ENCODE measurements around the gene RHBG.

Gene RHBG

GRCh38 chr1:156431366-156431765 is 62.4 kb downstream of the RHBG start:
- Histone ChIP-seq H3K36me3 (ENCODE audit: control insufficient read depth in 1 of 2, insufficient read depth in 2 of 2, low read length in 2 of 2) (no peaks in the 10 kb centered on the region), H3K27me3 (ENCODE audit: low read depth, low read length) (peaks cover 82% of the 10 kb centered on the region), H3K9me3 (ENCODE audit: control insufficient read depth in 1 of 2, low read length in 2 of 2) (no peaks in the 10 kb centered on the region), H3K27ac (ENCODE audit: low read length) (no peak overlapping the region), H3K4me1 (ENCODE audit: control insufficient read depth in 1 of 2, insufficient read depth in 2 of 2, low read length in 2 of 2) (peaks cover under 1 to 10% of the 10 kb centered on the region in 2 donors), H3K4me3 (ENCODE audit: low read depth in 1 of 2, low read length in 2 of 2) (no peak overlapping the region)

DNA sequence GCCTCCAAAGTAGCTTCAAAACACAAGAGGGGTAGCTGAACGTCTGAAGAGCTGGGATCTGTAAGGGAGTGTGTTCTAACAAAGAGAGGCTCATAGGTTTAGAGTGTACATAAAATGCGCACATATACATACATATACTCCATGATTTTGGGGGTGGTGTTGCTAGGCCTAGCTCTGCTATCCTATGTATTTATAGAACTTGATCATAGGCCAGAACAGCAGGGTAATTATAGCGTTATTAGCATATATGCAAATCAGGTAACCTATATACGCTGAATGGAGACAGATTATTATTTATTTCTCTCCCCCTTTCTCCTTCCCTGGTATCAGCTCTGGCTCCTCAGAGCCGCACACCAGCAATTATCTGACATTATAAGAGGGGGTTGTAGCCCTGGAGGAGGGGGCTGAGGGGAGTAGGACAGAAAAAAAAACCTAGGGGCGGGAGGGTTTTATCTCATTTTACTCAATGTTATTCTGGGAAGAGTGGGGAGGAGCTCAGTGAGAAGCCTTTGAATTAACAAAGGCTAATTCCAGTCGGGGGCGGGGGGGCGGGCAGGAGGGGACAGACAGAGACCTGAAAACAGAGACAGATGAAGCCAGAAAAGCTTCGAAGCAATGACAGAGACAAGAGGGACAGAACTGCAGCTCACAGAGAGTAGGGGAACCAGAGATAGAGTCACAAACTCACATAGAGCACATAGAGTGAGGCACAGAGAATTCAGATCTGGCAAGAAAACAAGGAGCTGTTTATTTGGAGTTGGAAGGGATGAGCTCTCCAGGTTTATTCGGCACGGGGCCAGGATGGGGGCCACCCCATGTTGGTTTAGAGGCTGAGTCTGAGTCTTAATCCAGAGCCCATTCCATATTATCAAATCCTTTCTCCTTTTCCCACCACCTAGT is 63.0 kb downstream of the RHBG start:
- H3K9me3 ChIP-seq (ENCODE audit: control insufficient read depth in 1 of 2, low read length in 2 of 2): no peaks in the 10 kb centered on the region
- no peak overlapping the region for H3K4me3 ChIP-seq (ENCODE audit: low read depth in 1 of 2, low read length in 2 of 2)
- H3K27ac ChIP-seq (ENCODE audit: low read length): no peak overlapping the region
- peaks cover 82% of the 10 kb centered on the region for H3K27me3 ChIP-seq (ENCODE audit: low read depth, low read length)
- H3K36me3 ChIP-seq (ENCODE audit: control insufficient read depth in 1 of 2, insufficient read depth in 2 of 2, low read length in 2 of 2): no peaks in the 10 kb centered on the region
- H3K4me1 ChIP-seq (ENCODE audit: control insufficient read depth in 1 of 2, insufficient read depth in 2 of 2, low read length in 2 of 2): peaks cover 4 to 16% of the 10 kb centered on the region in 2 donors

- Histone ChIP-seq H3K27ac (ENCODE audit: low read length) (no peak overlapping the region), H3K36me3 (ENCODE audit: control insufficient read depth in 1 of 2, insufficient read depth in 2 of 2, low read length in 2 of 2) (no peaks in the 10 kb centered on the region), H3K4me1 (ENCODE audit: control insufficient read depth in 1 of 2, insufficient read depth in 2 of 2, low read length in 2 of 2) (peaks cover 4 to 16% of the 10 kb centered on the region in 2 donors), H3K4me3 (ENCODE audit: low read depth in 1 of 2, low read length in 2 of 2) (no peak overlapping the region), H3K27me3 (ENCODE audit: low read depth, low read length) (peaks cover 88% of the 10 kb centered on the region), H3K9me3 (ENCODE audit: control insufficient read depth in 1 of 2, low read length in 2 of 2) (no peaks in the 10 kb centered on the region)
Observed at GRCh38 chr1:156432669-156433018, 63.6 kb downstream of the RHBG start.

- Histone ChIP-seq H3K27me3 (ENCODE audit: low read depth, low read length) (peaks cover 88% of the 10 kb centered on the region), H3K4me3 (ENCODE audit: low read depth in 1 of 2, low read length in 2 of 2) (no peak overlapping the region), H3K27ac (ENCODE audit: low read length) (no peak overlapping the region)
Observed at GRCh38 chr1:156433032-156433431, 64.0 kb downstream of the RHBG start.

GRCh38 chr1:156433602-156434001 is 64.6 kb downstream of the RHBG start:
- no peak overlapping the region for H3K27ac ChIP-seq (ENCODE audit: low read length)
- H3K4me1 ChIP-seq (ENCODE audit: control insufficient read depth in 1 of 2, insufficient read depth in 2 of 2, low read length in 2 of 2): peaks cover 4 to 16% of the 10 kb centered on the region in 2 donors
- no peaks in the 10 kb centered on the region for H3K9me3 ChIP-seq (ENCODE audit: control insufficient read depth in 1 of 2, low read length in 2 of 2)
- no peak overlapping the region for H3K4me3 ChIP-seq (ENCODE audit: low read depth in 1 of 2, low read length in 2 of 2)
- H3K27me3 ChIP-seq (ENCODE audit: low read depth, low read length): peaks cover 88% of the 10 kb centered on the region
- no peaks in the 10 kb centered on the region for H3K36me3 ChIP-seq (ENCODE audit: control insufficient read depth in 1 of 2, insufficient read depth in 2 of 2, low read length in 2 of 2)

More at GRCh38 chr1:156433032-156433431, 64.0 kb downstream of the RHBG start:
- Histone ChIP-seq H3K9me3 (ENCODE audit: control insufficient read depth in 1 of 2, low read length in 2 of 2) (no peaks in the 10 kb centered on the region), H3K36me3 (ENCODE audit: control insufficient read depth in 1 of 2, insufficient read depth in 2 of 2, low read length in 2 of 2) (no peaks in the 10 kb centered on the region), H3K4me1 (ENCODE audit: control insufficient read depth in 1 of 2, insufficient read depth in 2 of 2, low read length in 2 of 2) (peaks cover 4 to 16% of the 10 kb centered on the region in 2 donors)

Data from muscle layer of duodenum (tissue), 2 donors.